Fibroblast of peridontal ligament (primary cell): ENCODE data around the gene PARVG.

Experiments used
- DNase-seq: peaks from one replicate; pipeline ENCODE4 v3.0.0-alpha.2; 2010; ENCODE audit errors: extremely low read depth

The PARVG gene, protein sequence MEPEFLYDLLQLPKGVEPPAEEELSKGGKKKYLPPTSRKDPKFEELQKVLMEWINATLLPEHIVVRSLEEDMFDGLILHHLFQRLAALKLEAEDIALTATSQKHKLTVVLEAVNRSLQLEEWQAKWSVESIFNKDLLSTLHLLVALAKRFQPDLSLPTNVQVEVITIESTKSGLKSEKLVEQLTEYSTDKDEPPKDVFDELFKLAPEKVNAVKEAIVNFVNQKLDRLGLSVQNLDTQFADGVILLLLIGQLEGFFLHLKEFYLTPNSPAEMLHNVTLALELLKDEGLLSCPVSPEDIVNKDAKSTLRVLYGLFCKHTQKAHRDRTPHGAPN

DNA sequence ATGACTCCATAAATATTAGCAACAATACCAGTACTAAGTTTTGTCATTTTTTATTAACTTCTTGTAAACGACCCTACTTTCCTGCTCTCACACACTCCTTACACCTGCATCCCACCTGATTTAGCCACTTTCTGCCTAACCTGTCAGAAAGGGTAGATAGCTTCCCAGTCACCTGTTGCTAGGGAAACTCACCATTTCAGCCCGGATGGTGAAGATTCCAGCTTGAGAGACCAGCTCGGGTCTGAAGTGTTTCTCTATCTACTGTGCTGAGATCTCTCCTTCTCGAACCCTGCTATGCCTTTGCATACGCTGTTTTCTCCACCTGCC, at the start of gene PARVG:
TSS of gene PARVG (plus strand) at position 220 of the 327 bp plus-strand sequence. CDS start 2,405 bp downstream, outside the sequence.
- DNase-seq, result no peak

GRCh38 chr22:44131412-44131811, 49.3 kb upstream of the PARVG start:
- DNase-seq, result no peak

DNA sequence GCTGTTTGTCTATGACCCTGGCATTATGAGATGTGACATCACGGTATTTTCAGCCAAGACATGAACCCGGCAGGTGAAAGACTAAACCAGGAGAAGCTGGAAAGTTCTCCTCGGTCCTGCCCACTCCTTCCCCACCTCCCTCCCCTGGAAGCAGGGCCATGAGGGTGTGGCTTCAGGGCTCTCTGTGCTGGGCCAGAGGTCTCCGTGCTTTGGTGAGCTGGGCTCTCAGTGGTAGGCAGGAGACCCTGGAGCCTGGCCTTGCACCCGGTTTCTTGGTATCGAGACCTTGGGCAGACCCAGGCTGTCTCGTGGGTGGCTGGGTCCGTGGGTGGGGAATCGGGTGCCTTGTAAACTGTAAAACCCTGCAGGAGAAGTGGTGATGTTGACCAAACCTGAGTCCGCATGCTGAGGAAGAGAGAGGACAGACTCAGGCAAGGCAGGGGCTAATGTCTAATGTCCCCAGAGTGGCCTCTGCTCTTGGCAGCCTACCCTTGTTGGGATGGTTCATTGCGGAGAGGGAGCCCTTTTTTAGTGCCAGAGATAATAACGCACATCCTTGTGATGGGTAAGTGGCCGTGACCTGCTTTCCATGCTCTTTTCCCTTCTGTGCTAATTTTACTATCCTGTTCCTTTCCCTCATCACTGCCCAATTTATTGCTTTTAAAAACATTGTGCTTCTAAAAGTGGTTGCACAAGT, 48.6 kb upstream of the PARVG start:
- DNase-seq, result no peak

DNA sequence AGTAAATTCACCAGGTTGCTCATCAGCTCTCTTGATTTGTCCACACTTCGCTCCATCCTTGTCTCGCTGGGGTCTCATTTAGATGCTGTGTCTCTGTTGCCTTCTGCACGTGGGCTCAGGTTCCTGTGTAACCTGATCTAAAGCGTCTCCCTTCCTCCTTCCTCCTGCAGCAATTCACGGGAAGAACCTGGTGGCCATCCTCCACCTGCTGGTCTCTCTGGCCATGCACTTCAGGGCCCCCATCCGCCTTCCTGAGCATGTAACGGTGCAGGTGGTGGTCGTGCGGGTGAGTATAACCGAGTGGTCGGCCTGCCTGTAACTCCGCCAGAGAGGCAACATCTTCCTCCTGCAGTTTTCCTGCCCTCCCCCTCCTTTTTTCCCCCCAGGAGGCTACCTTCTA, 48.0 kb upstream of the PARVG start:
- no peak for DNase-seq

- peak; percentile 93 for DNase-seq
These were observed 47.6 kb upstream of the PARVG start for GRCh38 chr22:44133161-44133560.

- peak; percentile 92 for DNase-seq
These were observed 46.7 kb upstream of the PARVG start for GRCh38 chr22:44133901-44134571.

DNA sequence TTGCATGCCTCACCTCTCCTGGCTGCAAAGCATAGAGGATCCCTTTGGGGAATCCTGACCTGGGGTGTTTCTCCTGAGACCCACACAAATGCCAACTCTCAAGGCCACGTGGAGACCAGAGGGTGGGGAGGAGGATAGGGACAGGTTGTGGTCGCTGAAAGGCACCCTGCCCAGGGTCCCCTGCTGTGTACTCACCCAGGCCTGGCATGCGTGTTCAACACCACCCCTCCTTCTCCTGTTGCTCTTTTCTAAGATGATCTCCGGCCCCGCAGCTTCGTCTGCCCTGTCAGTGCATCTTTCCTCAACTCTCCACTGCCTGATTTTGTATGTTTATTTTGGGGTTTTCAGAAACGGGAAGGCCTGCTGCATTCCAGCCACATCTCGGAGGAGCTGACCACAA, 44.6 kb upstream of the PARVG start:
- DNase-seq, result no peak

- no peak for DNase-seq
These were observed 43.9 kb upstream of the PARVG start for GRCh38 chr22:44136786-44137185.

DNA sequence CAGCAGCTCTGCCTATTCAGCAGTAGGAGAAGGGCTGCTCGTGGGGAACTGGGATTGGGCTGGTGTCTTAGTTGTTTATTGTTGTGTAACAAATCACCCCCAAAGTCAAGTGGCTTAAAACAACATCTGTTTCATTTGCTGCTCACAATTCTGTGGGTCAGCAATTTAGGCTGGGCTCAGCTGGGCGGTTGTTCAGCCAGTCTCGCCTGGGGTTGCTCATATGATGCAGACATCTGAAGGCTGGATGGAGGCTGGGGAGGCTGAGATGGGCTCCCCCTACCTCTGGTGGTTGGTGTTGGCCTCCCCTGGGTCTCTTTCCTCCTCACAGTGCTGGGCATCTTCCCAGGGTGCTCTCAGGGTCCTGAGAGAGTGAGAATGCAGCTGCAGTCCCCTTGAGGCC, 43.3 kb upstream of the PARVG start:
- no peak for DNase-seq

GRCh38 chr22:44139773-44140172, 41.0 kb upstream of the PARVG start:
- no peak for DNase-seq

GRCh38 chr22:44142421-44143104, 38.2 kb upstream of the PARVG start:
- DNase-seq, result no peak

- no peak for DNase-seq
These were observed 37.6 kb upstream of the PARVG start for GRCh38 chr22:44143105-44143474.

GRCh38 chr22:44143579-44143978, 37.1 kb upstream of the PARVG start:
- DNase-seq, result no peak

GRCh38 chr22:44144046-44144569, 36.6 kb upstream of the PARVG start:
- DNase-seq, result no peak

DNA sequence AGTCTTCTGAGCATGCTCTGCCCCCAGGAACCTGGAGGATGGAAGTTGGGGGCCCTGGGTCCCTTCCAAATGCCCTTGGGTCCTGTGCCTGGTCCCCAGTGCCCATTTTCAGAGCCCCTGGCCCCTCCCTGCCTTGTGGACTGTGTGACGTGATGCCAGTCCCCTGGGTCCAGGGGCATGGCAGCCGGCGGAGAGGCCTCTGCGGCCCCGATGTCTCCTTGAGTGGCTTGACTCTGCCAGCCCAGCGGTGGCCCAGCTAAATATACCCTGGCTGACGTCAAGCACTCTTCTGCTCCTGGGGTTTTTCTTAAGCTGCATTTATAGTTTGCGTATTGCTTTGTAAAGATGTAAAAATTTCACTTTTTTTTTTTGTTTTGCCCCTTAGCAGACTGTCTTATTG, 35.2 kb upstream of the PARVG start:
- no peak for DNase-seq

DNA sequence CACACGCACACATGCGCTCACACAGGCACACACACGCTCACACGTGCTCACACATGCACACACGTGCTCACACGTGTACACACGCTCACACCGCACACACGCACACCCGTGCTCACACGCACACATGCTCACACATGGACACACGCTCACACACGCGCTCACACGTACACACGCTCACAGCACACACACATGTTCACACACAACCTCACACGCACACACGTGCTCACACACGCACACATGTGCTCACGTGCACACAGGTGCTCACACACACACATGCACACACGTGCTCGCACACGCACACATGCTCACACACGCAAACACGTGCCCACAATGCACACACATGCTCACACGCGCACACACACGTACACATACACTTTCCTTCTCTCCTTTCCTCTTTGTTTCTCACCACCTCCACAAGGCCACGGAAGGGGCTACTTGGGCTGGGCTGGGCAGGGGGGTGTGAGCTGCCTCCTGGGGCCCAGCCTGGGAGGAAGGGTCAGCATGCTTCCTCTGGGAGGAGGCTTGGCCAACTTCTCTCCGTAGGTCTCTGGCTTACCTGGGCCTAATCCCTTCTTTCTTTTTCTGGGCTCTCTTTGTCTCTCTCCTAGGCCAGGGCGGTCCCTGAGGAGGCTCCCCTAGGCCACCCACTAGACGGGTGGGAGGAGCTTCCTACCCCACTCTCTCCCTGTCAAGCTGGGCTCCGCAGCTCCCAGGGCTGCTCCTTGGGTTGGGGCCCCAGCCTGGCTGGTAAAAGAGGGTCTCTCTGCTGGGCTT, 34.5 kb upstream of the PARVG start:
- no peak for DNase-seq

DNA sequence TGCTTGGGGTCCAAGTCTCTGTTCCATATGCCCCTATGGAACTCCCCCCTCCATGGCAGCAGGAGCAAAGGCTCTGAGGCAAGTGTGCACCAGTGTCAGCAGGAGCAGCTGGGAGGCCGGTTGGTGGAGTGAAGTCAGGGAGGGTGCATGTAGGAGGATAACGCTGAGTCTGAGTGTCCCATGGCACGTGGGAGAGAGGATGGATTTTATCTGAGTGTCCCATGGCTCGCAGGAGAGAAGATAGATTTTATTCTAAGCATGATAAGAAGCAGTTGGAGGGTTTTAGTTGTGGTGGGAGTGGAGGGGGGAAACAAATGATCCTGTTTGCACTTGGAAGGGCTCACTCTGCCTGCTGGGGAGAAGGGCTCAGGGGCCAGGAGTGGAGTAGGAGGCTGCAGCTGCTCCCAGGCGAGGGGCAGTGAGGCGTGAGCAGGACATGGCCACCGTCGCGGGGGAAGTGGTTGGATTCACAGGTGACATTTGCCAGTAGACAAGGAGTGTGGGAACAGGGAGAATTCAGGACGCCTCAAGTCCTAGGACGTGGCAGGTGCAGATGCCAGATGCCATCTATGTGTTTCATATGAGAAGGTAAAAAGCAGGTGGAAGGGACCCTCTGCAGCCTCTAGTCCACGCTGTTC, 33.6 kb upstream of the PARVG start:
- no peak for DNase-seq

- DNase-seq, result peak; percentile 40
These were observed 32.7 kb upstream of the PARVG start for GRCh38 chr22:44147821-44148574.

DNA sequence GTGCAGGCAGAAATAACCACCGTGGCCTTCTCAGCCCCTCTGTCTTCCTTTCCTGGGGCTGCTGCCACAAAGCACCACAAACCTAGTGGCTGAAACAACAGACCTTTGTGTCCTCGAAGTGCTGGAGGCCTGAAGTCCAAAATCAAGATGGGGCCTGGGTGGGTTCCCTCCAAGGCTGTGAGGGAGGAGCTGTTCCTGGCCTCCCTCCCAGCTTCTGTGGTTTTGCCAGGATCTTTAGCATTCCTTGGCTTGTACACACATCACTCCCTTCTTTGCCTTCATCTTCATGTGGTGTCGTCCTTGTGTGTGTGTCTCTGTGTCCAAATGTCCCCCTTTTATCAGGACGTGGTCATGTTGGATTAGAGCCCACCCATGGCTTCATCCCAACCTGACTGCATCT, 29.0 kb upstream of the PARVG start:
- DNase-seq, result peak; percentile 87

DNA sequence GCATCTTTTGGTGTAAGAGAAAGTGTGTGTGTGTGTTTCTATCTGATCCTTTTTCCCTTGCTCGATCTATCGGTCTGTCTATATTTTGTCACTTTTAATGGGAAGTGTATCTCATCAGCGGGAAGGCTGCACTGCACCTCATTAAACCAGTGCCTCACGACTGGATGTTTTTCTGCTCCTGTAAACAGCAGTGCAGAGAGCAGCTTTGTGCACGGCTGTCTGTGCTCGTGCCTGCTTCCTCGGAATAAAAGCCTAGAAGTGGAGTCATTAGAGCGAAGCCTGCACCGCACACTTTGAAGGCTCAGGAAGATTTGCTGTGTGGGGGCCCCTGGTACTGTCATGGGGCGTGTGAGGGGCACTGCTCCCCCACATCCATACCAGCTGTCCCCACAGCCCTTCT, 27.0 kb upstream of the PARVG start:
- no peak for DNase-seq
